Esophagus squamous epithelium (tissue), 4 donors: Measurements from ENCODE around the gene CDT1.

Source experiments
- CTCF ChIP-seq, 6 experiments: fragments of 450-650 bp in 4 of 6; fragments of 200-600 bp in 2 of 6; sonication (generic) in 2 of 6; IDR thresholded peaks; one replicate each; pipeline ENCODE4 v1.5.1; 2016 to 2019; ENCODE audit warnings: antibody characterized with exemption in 6 of 6, mild to moderate bottlenecking in 4 of 6, moderate library complexity in 4 of 6
- POLR2A ChIP-seq, 4 donors: fragments of 450-650 bp; IDR thresholded peaks; one replicate each; pipeline ENCODE4 v1.6.1; 2017; ENCODE audit warnings: antibody characterized with exemption in 4 of 4, mild to moderate bottlenecking in 4 of 4, moderate library complexity in 3 of 4

DNA sequence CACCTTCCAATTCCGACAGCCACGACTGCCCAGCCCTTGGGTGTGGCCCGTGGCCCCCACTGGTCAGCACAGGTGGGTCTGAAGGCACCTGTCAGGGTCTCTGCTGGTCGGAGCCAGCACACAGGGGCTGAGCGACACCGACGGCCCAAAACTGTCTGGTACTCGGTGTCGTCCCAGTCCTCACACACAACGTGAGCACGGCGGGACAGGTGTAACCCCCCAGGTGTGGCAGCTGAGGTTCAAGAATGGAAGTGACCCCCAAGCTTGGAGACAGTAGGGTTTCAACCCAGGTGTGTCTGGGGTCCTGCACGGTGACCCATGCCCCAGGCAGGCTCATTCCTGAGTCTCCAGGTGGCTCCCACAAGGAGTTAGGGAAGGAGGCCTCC is 52.1 kb downstream of the CDT1 start:
- no peak for TF ChIP-seq CTCF (IDR thresholded peaks at IDR 0.05)
- TF ChIP-seq POLR2A (IDR thresholded peaks at IDR 0.05) = no peak
